Epidermal melanocyte (primary cell): ENCODE measurements around the gene ALDH1A1.

Experiments used
- DNase-seq: peaks from one replicate; pipeline ENCODE4 v3.0.0; 2011; ENCODE audit warnings: low spot score; ENCODE audit not compliant: insufficient read length

ALDH1A1 gene

DNA sequence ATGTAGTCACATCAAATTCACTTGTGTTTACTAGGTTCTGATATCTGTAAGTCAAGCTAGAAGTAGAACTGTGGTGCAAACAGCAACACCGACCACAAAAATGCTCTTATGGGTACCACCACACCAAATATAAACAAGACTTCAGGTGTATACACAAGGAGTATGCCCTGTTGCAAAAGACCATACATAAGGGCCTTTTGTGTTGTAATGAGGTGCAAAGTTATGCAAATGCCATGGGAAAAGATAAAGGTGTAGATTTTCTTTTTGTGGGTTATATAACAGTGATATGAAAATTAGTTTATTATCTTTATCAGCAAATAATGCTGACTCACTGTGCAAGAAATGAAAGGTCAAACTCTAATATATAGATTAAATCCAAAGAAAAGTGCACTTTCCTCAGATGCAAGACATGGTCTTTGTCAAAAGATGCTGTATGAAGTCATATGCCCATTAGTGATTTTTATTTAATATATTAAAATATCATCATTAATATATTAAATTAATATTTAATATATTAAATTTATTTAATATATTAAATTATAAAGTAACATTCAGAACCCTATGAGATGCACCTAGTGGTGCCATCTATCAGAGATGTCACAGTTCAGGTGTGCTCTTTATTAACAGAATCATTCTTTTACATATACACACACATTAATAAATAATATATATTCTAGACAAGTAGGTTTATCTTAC is 26.7 kb upstream of the ALDH1A1 start:
- no peak for DNase-seq

DNA sequence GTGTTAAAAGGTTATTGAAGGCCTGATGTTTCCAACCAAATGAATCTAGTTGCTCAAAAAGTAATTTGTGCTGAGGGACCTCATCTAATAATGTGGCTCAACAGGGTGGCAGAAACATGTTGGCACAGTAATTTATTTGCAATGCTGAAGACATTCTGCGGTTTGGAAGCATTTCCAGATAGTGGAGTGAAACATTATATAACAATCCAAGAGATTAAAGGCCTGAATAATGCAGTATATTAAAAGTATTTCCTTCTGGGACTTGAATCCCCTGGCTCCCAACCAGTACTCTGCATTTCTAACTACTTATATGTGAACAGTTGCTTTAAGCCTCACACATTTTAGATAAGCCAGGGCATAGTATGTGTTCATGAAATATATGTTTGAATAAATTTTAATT is 25.9 kb upstream of the ALDH1A1 start:
- no peak for DNase-seq

DNA sequence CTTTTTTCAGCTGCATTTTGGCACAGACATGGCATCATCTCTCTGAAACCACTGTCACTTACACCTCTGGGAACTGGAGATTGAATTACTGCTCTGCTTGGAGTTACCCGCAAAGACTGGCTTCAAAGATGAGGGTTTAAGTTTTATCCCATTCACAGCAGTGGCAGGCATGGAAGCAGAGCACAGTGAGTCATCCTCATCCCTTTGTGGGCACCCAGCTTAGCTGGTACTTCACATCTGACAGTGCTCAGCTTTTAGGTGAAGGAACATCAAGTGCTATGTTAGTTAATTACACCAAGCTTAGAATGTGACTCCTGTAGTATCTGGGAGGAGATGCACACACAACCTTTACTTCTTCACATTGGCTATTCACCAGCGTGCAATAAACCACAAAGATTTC is 24.8 kb upstream of the ALDH1A1 start:
- no peak for DNase-seq

DNA sequence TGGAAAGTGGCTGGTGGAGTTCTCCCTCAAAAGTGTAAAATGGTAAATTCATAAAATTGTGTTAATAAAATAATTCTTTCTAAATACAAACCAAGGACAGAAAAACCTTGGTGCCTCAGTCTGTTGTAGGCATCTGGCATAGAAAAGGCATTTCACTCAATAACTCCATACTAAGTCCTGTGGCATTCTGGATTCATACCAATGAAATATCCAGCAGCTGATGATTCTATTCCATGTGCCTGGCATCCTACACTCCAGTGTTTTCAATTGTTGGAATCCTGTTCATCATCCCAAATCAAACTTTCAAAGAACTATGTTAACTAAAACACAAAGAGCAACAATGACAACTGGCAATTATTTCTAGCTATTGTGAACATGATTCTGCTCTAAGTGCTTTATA is 21.6 kb upstream of the ALDH1A1 start:
- no peak for DNase-seq

DNA sequence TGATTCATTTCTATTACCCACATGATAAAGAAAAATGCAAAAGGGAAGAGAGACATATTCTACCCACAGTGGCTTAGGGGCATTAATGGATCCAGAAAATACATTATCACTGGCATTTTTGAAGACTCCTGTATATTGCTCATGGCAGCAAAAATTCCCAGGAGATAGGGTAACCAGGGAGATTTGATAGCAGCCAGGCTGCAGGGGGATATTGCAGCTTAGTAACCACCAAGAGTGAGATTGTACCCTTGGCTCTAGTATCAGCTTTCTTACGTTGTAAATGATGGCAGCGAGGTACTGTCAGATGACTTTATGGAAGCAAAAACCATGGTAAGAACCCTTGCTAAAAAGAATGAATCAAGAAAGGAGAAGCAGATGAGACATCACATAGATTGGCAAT is 19.8 kb upstream of the ALDH1A1 start:
- DNase-seq, result no peak

DNA sequence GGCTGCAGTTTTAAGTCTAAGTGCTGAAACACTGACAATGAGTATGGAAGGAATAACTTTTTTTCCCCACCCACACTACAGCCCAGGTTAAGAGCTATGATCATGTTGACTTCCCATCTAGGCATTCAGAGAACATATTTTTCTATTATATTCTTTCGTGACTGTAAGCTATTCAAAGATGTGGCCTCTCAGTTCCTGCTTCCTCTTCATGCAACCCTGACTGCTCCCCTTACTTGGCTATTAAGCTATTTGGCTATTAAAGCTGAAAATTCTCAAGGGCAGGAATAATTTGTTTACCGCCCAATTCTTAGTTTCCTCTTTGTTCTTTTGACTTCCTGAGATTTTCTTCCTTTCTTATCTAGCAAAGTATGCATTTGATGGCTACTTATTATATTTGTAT is 18.6 kb upstream of the ALDH1A1 start:
- DNase-seq, result no peak

DNA sequence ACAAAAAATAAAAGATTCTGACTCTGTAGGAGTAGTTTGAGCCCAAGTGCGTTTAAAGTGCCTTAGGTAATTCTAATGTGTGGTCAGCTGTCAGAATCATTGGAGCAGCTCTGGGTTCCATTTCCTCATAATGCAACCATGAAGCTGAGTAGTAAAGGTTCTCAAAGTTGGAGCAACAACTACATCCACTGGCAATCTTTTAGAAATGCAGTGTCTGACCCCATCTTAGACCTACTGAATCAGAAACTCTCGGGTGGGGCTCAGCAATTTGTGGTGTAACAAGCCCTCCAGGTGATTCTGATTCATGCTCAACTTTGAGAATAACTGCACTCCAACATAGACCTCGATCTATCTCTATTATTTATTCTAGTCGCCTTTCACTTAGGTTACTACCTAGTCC is 7.6 kb upstream of the ALDH1A1 start:
- DNase-seq, result no peak

DNA sequence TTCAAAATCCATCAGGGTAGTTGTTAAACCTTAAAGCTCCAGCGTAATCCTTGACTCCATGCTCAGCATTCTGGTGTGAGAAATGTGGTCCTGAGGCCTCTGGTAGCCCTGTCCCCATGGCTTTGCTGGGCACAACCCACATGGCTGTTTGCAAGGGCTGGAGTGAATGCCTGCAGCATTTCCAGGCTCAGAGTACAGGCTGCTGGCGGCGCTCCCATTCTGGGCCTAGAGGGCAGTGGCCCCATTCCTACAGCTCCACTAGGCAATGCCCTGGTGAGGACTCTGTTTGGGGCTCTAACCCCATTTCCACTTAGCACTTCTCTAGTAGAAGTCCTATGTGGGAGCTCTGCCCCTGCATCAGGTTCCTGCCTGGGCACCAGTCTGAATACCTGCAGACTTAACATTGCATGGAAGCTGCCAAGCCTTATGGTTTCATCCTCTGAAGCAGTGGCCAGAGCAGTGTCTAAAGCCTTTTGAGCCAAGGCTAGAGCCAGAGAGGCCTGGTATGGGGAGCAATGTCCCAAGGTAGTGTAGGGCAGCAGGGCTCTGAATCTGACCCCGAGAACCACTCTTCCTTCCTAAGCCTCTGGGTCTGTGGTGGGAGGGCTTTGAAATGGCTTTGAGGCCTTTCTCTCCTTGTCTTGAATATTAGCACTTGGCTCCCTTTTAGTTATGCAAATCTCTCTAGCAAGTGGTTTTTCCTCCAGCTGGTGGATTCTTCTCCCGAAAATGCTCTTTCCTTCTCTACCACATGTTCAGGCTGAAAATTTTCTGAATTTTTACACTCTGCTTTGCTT is 5.8 kb upstream of the ALDH1A1 start:
- DNase-seq, result no peak

DNA sequence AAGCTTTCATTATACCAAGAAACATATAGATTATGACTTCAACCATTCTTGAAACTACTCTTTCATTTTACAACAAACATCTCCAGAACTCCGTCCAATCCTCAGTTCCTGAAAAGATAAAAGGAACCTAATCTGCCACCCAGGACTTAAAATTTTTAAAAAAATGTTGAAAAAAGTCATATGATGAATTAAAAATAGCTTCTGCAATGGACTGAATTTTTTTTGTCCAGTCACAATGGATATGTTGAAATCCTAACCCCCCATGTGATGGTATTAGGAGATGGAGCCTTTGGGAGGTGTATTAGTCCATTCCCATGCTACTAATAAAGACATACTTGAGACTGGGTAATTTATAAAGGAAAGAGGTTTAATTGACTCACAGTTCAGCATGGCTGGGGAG is 2.7 kb upstream of the ALDH1A1 start:
- DNase-seq, result no peak

DNA sequence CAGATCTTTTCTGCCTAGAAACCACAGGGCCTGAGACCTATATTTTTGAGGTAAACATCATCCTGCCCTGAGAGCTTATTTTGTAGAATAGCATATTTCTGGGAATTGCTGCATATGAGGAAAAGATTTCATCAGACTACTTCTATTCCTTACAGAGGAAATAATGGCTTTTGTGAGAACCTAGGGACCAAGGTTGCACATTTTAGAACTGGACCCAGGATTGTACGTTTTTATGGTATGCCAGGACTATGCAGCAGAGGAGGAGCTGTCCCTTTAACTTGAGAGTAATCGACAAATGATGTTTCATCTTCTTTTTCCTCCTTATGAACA is 2.2 kb upstream of the ALDH1A1 start:
- DNase-seq, result no peak

DNA sequence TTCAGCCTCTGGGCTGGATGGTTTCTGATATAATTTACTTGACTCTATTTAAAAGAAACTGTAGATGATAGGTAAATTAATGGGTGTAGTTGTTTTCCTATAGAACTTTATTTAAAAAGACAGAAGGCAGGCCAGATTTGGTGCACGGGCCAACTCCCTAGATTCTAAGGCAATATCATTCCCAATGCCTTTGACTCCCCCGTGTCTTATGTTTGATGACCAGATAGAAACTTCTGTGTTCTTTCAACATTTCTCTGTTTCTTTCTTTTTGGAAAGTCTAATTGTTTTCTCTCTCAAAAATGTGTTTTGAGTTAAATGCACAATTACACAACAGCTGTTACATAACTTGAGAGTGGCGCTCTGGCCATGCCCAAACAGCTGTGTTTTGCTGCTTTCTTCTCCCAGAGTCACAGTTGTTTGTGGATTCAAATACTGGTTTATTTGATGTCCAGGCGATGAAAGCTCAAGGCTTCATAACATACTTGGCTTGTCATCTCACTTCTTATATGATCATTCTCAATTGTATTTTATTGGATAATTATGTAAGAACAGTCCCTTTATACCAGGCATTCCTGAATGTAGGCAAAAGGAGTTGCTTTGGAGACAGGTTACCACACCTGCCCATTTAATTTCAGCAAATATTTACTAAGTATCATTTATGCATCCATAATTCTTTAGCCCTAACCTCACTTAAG is 1.7 kb upstream of the ALDH1A1 start:
- no peak for DNase-seq

DNA sequence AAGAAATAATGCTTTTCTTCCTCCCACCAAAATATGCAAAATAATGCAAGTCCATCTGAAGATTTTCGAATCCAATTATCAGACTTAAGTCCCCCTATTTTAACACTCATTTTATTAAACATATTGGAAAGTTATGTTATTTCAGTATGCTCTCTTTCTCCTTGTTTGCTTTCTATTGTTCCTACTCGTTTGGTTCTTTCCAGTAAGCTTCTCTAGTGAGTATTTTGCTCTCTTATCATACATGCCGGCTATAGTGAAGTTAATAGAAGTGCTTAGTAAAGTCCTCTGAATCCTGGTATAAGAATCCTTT is 517 bp downstream of the ALDH1A1 start:
- DNase-seq, result no peak

DNA sequence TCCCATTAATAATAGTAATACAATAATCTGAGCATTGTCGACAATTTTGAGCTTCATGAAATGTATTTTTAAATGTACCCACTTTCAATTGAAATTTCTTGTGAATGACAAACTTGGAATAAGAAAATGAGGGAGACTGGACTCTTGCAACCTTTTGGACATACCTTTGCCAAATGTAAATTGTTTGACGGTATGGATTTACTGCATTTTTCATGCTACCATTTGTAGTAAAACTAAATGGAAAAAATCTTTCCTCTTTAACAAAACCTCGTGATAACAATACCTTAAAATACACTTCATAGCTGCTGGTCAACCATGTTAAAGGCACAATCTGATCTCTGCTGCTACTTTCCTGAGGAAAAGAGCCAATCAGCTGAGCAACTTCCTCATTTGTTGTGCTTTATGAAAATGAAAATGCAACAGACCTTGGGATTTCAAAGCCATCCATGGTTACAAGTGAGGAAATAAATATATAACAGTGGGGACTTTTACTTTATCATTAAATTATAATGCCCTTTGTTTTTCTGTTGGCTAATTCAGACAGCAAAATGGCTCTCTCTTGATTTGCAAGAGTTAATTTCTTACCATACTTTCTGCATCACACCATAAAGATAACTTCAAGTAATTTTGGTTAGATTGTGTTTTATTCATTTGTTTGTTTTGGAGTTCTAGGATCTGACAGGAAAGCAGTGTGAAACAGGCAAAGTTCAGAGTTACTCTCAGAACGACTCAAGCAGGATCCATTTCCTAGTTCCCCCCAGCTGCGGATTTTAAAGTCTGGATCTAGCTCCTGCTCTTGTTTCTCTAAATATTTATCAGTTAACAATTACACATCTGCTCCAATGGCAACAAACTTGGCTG is 1.1 kb downstream of the ALDH1A1 start:
- DNase-seq, result no peak

DNA sequence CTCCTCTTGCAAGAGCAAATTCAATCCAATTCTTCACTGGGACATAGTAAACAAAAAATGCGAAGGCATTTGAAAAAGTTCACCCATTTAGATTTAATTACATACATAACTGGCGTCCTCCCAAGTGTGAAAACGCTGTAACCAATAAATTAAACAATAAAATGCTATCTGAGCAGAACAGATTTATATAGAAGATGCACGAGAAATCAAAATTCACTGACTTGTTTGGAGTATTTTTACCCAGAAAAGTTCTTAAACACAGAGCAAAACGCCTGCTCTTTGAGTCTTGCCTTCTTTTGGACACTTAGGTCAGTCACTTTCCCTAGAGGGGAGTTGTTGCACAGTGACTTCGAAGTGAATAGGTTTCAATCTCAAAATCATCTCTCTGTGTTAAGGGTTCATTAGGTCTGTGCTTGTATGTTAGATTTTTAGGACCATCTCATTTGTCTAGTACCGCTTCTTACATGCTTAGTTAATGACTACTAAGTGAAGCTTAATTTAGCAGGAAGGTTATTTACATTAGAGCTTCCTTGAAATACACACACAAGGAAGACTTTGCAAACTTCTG is 1.9 kb downstream of the ALDH1A1 start:
- DNase-seq, result no peak

DNA sequence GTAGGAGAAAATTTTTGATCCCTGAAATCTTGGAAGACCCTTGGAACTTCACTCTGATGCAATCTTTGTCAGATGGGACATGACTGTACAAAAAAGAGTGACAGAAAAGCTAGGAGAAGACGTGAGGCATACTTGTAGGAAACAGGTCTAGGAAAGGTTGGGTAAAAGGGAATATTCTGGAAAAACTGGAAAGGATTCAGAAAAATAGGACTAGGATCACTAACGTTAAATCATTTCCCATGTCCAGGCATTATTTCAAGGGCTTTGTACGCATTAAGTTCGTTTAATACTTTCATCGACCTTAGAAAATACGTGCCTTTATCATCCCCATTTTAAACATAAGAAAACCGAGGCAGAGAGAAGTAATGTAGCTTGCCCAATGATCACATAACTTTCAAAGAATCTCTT is 2.9 kb downstream of the ALDH1A1 start:
- no peak for DNase-seq

DNA sequence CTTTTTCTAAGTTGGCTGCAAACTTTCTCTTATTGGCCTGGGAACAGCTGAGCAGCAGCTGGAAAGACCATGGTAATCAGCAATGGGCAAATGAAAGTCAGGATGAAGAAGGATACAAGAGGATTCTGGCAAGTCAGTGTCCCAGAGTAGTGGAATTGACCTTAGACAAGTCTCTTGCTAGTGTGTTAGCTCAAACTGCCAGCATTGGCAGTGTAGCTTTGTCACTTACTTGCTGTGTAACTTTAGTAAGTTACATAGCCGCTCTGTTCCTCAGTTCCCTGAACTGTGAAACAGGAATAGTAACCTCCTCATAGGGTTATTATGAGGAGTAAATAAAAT is 3.6 kb downstream of the ALDH1A1 start:
- no peak for DNase-seq

DNA sequence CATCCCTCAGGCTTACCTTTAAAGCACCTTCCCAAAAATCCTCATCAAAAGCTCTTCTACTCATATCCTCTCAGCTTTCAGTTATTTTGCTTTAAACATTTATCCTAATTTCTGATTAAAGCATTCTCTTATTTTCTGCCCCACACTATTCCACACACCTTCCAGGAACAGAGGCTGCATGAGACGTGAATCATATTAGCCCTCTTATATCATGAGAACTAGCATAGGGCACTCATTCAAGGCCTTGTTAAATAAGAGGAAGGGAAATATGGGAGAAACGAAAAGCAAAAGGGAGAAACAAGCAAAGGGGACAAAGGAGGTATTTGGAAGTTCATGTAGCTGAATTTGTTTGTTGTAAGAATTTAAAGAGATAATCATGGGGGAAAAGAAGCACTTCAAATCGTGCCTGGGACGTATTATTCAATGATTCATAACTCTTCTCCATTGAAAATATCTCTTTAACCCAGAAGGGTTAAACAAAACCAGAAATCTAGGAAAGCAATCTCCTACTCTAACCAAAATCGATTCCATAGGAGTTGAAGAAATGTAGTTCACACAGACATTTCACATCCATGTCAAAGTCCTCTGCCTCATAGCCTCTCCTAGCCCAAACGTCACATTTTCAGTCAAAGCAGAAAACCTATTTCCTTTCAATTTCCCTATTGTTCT is 4.1 kb downstream of the ALDH1A1 start:
- no peak for DNase-seq

DNA sequence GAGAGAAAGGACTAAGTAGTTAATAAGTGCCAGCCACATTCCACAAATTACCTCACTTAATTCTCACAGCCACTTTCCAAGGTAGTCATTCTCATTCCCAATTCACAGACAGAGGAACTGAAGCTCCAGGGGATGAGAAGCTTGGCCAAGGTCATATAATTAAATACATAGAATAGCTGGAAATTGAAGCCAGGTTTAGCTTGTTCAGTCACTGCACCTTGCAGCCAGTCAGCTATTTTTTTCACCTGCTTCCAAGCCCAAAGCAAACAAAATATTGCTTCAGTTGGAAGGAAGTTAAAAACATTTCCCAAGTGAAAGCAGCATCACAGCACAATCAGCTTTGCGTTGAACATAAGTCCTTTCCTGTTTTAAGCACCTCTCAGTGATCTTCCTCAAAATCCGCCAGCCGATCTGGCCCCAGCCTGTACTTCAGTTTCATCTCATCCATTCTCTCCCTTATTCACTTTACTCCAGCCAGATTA is 4.8 kb downstream of the ALDH1A1 start:
- no peak for DNase-seq

DNA sequence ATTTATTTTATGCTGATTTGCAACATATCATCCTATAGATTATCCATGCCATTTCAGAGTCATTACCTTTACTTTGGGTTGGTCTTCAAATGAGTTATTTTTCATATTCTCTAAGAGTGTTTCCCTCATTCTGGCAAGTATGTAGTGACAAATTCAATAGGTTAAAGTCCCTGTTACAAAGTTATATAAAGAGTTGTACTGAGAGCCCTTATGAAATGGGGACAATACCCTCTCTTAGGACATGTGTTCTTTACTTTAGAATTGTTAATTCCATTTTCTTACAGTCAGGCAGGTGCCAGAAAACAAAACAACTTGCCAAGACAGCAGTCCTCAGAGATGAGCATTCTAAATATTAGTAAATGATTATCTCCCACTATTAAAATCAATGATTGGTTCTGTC is 6.0 kb downstream of the ALDH1A1 start:
- no peak for DNase-seq

DNA sequence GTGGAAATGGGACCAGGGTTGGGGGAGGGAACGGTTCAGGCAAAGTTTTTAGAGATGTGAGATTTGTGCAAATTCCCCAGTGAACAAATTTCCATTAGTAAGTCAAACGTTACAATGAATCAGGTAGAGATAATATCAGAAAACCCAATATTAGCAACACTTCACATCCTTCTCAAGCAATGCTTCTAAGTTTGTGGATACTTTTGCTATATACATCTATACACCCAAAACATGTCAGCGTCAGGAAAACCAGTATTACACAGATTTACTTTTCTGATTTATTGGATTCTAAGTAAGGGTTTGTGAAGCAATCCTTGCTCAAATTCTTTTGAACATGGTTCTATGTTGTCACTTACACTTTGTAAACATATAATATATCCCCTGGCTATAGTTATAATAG is 6.5 kb downstream of the ALDH1A1 start:
- no peak for DNase-seq

DNA sequence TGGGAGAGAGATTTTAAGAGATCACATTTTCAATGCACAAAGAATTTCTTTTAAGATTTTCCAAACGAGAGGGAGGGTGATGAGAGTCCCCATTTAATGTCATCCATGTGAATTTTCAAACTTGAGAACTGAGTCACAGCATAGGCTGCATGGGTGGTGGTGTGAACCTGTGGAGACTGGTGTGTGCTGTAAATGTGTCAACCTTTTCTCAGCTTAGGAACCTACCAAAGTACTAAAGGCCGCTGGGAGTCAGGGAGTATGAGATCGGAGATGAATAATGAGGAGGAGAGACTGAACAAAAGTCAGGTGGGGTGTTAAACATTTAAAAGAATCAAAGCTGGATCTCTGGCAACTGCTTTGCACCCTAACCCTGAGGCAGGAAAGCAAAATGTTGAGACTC is 7.5 kb downstream of the ALDH1A1 start:
- DNase-seq, result no peak
